ENCODE results near the gene AP4E1.
"Not testable (repeated sequence)": the region's sequence is repeated elsewhere in the genome, so short reads cannot be mapped to it uniquely, and the experiment has no call there.

The AP4E1 gene

DNA sequence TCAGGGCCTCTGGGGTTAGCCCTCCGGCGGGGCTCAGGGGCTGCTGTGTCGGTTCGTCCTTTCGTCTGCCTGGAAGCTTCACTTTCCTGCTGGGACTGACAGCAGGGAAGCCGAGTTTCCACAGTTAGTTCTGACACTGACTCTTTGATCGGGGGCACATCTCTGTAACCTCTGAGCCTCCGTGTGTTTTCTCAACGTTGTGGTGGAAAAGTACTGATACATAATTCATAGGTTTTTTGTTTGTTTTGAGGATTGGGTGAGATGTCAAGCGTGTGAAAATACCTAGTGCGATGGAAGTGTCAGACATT, 481 bp downstream of the AP4E1 start:
- Histone ChIP-seq H2AFZ (ENCODE audit: low read length) (peak overlapping the region; percentile 99), H3K4me3 (ENCODE audit: low read length) (peak overlapping the region; percentile 80), H3K9me3 (replicated peaks; ENCODE audit: insufficient read depth, low read length) (no peaks in the 10 kb centered on the region), H3K9ac (ENCODE audit: low read length) (peak overlapping the region; percentile 83), H3K9me2 (replicated peaks; ENCODE audit: insufficient read depth, low read length) (no peaks in the 10 kb centered on the region), H3K27ac (ENCODE audit: low read length) (peak overlapping the region; percentile 35; the same call in 1 of the 2 replicates), H3K79me2 (ENCODE audit: low read length) (peaks cover 18% of the 10 kb centered on the region), H3K4me1 (ENCODE audit: low read length) (peaks cover 3% of the 10 kb centered on the region; the same call in 1 of the 2 replicates), H3K4me2 (ENCODE audit: low read depth, low read length) (peak overlapping the region; percentile 95), H3K27me3 (replicated peaks; ENCODE audit: insufficient read depth, low read length) (no peaks in the 10 kb centered on the region), H4K20me1 (ENCODE audit: insufficient read depth, low read length) (no peaks in the 10 kb centered on the region), H3K36me3 (replicated peaks; ENCODE audit: insufficient read depth, low read length) (no peaks in the 10 kb centered on the region; the same call in 1 of the 2 replicates), H3F3A (ENCODE audit: insufficient read depth, low read length) (peaks cover 23% of the 10 kb centered on the region)
- TF ChIP-seq EZH2 (optimal IDR thresholded peaks at IDR 0.05; ENCODE audit: low read depth, low read length) (no peak), EZH2phosphoT487 (IDR thresholded peaks at IDR 0.05; ENCODE audit: low read length) (no peak)
- TF ChIP-seq, protein P1, sequence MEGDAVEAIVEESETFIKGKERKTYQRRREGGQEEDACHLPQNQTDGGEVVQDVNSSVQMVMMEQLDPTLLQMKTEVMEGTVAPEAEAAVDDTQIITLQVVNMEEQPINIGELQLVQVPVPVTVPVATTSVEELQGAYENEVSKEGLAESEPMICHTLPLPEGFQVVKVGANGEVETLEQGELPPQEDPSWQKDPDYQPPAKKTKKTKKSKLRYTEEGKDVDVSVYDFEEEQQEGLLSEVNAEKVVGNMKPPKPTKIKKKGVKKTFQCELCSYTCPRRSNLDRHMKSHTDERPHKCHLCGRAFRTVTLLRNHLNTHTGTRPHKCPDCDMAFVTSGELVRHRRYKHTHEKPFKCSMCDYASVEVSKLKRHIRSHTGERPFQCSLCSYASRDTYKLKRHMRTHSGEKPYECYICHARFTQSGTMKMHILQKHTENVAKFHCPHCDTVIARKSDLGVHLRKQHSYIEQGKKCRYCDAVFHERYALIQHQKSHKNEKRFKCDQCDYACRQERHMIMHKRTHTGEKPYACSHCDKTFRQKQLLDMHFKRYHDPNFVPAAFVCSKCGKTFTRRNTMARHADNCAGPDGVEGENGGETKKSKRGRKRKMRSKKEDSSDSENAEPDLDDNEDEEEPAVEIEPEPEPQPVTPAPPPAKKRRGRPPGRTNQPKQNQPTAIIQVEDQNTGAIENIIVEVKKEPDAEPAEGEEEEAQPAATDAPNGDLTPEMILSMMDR (IDR thresholded peaks at IDR 0.05; ENCODE audit: low read length), result no peak
- no peak for DNase-seq

DNA sequence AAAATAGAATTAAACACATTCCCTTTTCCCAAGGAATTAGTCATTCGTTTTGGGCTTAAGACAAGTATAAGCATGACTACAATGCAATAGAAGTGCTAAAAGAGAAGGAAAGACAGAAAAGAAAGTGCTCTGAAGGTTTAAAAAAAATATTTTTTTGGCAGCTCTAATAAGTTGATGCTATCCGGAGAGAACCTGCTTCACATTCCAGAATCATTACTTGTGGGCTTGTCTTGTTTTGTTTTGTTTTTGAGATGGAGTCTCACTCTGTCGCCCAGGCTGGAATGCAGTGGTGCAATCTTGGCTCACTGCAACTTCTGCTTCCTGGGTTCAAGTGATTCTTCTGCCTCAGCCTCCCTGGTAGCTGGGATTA, 1.9 kb downstream of the AP4E1 start:
- H3K9ac ChIP-seq (ENCODE audit: low read length); DNase-seq; H4K20me1 ChIP-seq (ENCODE audit: insufficient read depth, low read length); H3K4me1 ChIP-seq (ENCODE audit: low read length); H3K9me3 ChIP-seq (replicated peaks; ENCODE audit: insufficient read depth, low read length); H3K9me2 ChIP-seq (replicated peaks; ENCODE audit: insufficient read depth, low read length); H3K4me2 ChIP-seq (ENCODE audit: low read depth, low read length); H3K4me3 ChIP-seq (ENCODE audit: low read length); H3K27ac ChIP-seq (ENCODE audit: low read length); H2AFZ ChIP-seq (ENCODE audit: low read length); H3K36me3 ChIP-seq (replicated peaks; ENCODE audit: insufficient read depth, low read length); H3K27me3 ChIP-seq (replicated peaks; ENCODE audit: insufficient read depth, low read length): not testable (repeated sequence)
- Histone ChIP-seq H3F3A (ENCODE audit: insufficient read depth, low read length) (peaks cover 23% of the 10 kb centered on the region), H3K79me2 (ENCODE audit: low read length) (peaks cover 18% of the 10 kb centered on the region)

DNA sequence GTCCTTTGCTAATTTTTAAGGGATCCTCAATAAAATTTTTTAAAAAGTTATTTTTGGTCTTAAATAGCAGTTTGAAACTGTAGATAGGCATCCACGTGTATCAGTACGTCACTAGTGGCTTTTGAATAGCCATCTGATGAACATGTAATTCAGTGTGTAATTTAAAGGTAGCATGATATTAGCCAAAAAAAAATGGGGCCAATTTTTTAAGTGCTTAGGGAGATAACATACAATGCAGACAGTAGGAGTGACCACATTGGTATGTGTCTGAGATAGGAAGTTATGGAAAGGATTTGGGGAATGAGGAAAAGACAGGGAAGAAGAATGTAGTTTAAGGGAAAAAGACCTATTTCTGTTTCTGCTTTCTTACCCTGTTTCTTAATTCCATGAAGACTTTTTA, 2.5 kb downstream of the AP4E1 start:
- no peaks in the 10 kb centered on the region for H3K9me3 ChIP-seq (replicated peaks; ENCODE audit: insufficient read depth, low read length)
- TF ChIP-seq EZH2 (optimal IDR thresholded peaks at IDR 0.05; ENCODE audit: low read depth, low read length), result no peak
- TF ChIP-seq, protein P1 (IDR thresholded peaks at IDR 0.05; ENCODE audit: low read length), result no peak
- no peak for TF ChIP-seq EZH2phosphoT487 (IDR thresholded peaks at IDR 0.05; ENCODE audit: low read length)
- H2AFZ ChIP-seq (ENCODE audit: low read length), result no peak overlapping the region
- peaks cover 23% of the 10 kb centered on the region for H3F3A ChIP-seq (ENCODE audit: insufficient read depth, low read length)
- no peaks in the 10 kb centered on the region for H3K9me2 ChIP-seq (replicated peaks; ENCODE audit: insufficient read depth, low read length)
- H3K9ac ChIP-seq (ENCODE audit: low read length), result no peak overlapping the region
- no peaks in the 10 kb centered on the region for H3K27me3 ChIP-seq (replicated peaks; ENCODE audit: insufficient read depth, low read length)
- no peaks in the 10 kb centered on the region; the same call in 1 of the 2 replicates for H3K36me3 ChIP-seq (replicated peaks; ENCODE audit: insufficient read depth, low read length)
- no peak overlapping the region for H3K4me2 ChIP-seq (ENCODE audit: low read depth, low read length)
- H3K4me3 ChIP-seq (ENCODE audit: low read length), result no peak overlapping the region
- H3K27ac ChIP-seq (ENCODE audit: low read length), result no peak overlapping the region
- H3K4me1 ChIP-seq (ENCODE audit: low read length), result peaks cover 3% of the 10 kb centered on the region; the same call in 1 of the 2 replicates
- DNase-seq, result no peak
- no peaks in the 10 kb centered on the region for H4K20me1 ChIP-seq (ENCODE audit: insufficient read depth, low read length)
- peaks cover 18% of the 10 kb centered on the region for H3K79me2 ChIP-seq (ENCODE audit: low read length)

DNA sequence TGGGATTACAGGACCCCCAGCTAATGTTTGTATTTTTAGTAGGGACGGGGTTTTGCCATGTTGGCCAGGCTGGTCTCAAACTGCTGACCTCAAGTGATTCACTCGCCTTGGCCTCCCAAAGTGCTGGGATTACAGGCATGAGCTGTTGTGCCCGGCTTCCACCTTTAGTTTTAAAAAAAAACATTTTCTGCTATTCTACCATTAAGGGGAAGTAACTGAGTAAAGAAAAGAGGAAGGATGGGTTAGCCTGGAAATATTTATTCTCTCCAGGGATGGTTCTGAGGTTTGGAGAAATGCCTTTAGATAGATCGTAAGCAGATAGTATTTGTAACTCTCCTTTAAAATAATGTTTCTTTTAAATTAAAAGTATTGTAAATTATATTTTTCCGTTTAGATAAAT, 3.1 kb downstream of the AP4E1 start:
- Histone ChIP-seq H2AFZ (ENCODE audit: low read length) (no peak overlapping the region), H3K27ac (ENCODE audit: low read length) (no peak overlapping the region), H3K4me2 (ENCODE audit: low read depth, low read length) (no peak overlapping the region), H3K36me3 (replicated peaks; ENCODE audit: insufficient read depth, low read length) (no peaks in the 10 kb centered on the region; the same call in 1 of the 2 replicates), H3K79me2 (ENCODE audit: low read length) (peaks cover 18% of the 10 kb centered on the region), H3K4me1 (ENCODE audit: low read length) (peaks cover 3% of the 10 kb centered on the region; the same call in 1 of the 2 replicates), H3K4me3 (ENCODE audit: low read length) (no peak overlapping the region), H3K9me2 (replicated peaks; ENCODE audit: insufficient read depth, low read length) (no peaks in the 10 kb centered on the region), H3K9ac (ENCODE audit: low read length) (no peak overlapping the region), H3K9me3 (replicated peaks; ENCODE audit: insufficient read depth, low read length) (no peaks in the 10 kb centered on the region), H3F3A (ENCODE audit: insufficient read depth, low read length) (peaks cover 21% of the 10 kb centered on the region), H3K27me3 (replicated peaks; ENCODE audit: insufficient read depth, low read length) (no peaks in the 10 kb centered on the region), H4K20me1 (ENCODE audit: insufficient read depth, low read length) (no peaks in the 10 kb centered on the region)
- no peak for DNase-seq
- TF ChIP-seq, protein P1 (IDR thresholded peaks at IDR 0.05; ENCODE audit: low read length), result no peak
- TF ChIP-seq EZH2phosphoT487 (IDR thresholded peaks at IDR 0.05; ENCODE audit: low read length) (no peak), EZH2 (optimal IDR thresholded peaks at IDR 0.05; ENCODE audit: low read depth, low read length) (no peak)

All from MM.1S (cell line).